HG02610 (cell line): ENCODE results near the gene NR3C1.
A peak's percentile ranks its signal among the peaks of the same experiment; 100 is the strongest.

ENCODE experiments used
- ATAC-seq: cut with Tn5 transposase; IDR thresholded peaks from one replicate; pipeline ENCODE4 v1.9.1; 2021; ENCODE audit warnings: mild to moderate bottlenecking, moderate library complexity; ENCODE audit not compliant: unreplicated experiment

NR3C1 gene

DNA sequence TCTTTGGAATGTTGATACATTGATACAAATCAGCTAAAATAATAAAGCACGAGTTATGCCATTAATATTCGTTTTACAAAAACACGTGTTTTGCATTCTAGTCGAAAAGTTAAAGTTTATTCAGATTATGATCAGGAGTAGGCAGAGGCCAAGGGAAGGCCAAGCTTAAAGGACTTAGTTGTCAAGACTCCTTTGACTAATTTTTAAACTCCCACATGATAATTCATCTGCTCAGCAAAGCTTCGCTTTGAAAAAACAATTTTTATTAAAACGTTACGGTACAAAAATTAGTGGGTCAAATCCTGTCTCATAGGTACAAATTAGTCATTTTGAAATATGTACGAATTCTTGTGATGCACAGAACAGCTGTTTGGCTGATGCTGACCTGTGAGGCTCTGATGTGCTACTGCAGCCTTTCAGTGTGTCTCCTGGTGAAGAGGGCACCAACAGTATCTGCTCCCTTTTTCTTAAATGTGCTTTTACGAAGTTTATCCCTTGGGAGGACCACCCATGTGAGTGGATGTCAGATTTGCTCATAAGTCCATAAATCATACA is 23.0 kb upstream of the NR3C1 start:
- peak; percentile 84 for ATAC-seq

DNA sequence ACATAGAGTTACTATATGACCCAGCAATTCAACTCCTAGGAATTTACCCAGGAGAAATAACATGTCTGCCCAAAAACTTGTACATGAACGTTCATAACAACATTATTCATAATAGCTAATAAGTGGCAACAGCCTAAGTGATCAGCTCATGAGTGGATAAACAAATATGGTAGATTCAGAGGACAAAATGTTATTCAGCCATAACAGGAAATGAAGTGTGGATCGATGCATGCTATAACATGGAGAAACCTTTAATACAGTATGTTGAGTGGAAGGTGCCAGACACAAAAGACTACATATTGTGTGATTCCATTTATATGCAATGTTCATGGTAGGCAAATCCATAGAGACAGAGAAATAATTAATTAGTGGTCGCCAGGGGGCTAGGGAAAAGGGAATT is 22.3 kb upstream of the NR3C1 start:
- ATAC-seq, result no peak

- ATAC-seq, result peak; percentile 87
Measured at GRCh38 chr5:143418140-143418866, 14.8 kb upstream of the NR3C1 start.

- ATAC-seq, result no peak
Measured at GRCh38 chr5:143417503-143418139, 14.1 kb upstream of the NR3C1 start.

DNA sequence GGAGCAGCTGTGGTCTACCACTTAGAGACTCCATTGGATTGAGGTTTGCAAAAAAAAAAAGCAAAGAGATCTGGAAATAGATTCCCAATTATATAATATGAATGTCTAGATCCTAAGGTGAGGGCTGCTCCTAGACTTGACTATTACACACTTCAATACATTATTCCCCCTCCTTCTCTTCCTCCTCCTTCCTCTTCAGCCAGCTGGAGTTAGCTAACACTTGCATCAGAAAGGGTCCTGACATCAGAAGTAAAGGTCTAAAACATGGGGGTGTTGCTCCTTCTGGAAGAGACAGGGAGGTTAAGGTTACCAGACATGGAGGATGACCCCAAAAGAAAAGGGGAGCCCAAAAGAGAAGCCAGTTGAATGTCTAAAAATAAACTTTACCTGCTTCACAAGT is 12.9 kb upstream of the NR3C1 start:
- ATAC-seq, result no peak

DNA sequence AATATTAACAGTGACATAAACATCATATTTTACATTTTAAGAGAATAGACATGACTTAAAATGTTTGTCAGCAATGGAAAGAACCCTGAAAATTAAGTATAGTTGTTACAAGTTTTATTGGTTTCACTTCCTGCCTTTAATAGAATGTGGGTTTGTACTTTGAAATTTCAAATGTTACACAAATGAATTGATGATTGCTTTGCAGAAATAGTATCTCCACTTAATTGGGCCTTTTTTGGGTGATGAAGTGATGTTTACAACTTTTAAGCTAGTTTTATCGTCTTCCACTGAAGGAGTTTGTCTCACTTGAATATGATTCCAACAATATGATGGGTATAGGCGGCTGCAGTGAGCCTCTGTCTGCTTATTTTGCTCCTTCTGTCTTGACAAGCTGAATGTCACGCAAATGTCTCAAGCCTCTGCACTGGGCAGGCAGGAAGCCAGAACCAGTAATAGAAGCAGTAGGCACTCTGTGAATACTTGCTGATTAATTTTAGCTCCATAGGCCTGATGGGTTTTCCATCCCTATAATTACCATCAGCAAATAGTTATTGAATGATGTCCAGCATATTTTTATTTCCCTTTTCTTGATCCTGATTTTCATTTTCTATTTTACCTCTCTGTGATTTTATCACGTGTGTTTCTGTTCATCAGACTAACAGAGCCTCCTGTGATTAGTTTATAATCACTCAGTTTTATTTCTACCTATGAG is 10.6 kb upstream of the NR3C1 start:
- ATAC-seq, result peak; percentile 54

GRCh38 chr5:143412661-143413342 is 9.3 kb upstream of the NR3C1 start:
- no peak for ATAC-seq

GRCh38 chr5:143409926-143410325 is 6.4 kb upstream of the NR3C1 start:
- no peak for ATAC-seq

- ATAC-seq, result no peak
Measured at GRCh38 chr5:143406408-143406807, 2.9 kb upstream of the NR3C1 start.

- ATAC-seq, result no peak
Measured at GRCh38 chr5:143405849-143406098, 2.3 kb upstream of the NR3C1 start.

- peak; percentile 31 for ATAC-seq
Measured at GRCh38 chr5:143405063-143405848, 1.8 kb upstream of the NR3C1 start.

DNA sequence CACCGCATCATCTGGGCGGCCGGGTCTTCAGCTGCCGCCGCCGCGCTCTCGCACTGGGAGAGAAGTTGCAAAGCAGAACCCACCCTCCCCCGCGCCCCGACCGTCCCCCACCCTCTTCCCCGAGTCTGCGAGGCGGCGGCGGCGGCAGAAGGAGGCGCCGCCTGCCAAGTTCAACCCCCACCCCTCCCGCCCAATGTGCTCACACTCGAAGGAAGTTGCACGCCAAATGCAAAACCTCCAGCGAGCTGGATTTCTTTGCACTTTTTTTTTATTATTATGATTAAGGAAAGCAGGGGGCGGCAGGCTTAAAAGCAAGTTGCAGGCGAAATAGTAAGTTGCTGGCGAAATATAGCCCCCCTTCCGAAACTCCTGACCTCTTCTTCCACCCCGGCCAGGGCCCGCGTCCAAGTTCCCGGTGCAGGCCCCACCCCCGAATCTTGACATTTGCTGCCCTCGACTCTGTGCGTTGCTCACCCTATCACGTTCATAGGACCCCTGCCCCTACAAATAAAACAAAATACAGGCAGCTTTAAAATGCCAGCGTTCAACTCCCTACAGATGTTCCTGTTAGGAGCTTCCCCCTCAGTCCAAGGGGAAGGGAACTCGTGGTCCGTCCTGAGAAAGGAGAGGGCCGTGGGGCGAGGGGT is 1.1 kb upstream of the NR3C1 start:
- ATAC-seq, result peak; percentile 17

DNA sequence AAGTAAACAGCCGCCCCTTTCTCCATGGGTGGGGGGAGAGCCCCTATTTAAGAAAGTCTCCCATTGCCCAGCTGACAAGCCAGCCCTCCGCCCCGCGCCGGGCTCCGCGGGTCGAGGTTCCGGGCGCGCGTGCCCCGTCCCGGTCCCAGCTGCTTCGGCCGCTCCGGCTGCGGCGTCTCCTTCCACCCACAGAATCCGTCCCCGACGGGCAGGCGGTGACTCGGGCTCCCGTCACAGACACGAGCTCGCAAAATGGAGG is 223 bp downstream of the NR3C1 start:
- peak; percentile 6 for ATAC-seq

- ATAC-seq, result no peak
Measured at GRCh38 chr5:143402553-143403333, 743 bp downstream of the NR3C1 start.

DNA sequence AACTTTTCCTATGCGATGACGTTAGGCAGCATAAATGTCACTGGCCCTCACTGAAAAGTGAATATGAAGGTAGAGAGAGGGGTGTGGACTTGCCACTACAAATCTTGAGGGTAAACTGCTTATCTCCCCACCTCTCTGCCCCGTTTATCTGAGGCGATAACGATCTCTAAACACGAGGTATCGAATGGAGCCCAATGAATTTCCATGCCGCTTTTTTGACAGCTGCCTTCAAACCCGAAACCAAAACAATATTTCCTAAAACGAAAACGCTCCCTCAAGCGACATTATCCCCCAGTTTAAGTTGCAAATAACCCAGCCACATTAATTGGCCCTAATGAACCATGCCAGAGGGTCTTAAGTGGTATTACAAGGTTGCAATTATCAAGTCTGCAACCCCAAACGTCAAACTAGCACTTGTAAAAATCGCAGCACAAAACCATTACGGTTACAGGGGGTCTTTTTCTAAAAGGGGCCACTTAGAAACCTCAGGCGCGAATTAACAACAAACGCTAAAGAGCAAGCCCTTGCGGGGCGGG is 1.4 kb downstream of the NR3C1 start:
- ATAC-seq, result no peak

- no peak for ATAC-seq
Measured at GRCh38 chr5:143401227-143402016, 2.1 kb downstream of the NR3C1 start.

- no peak for ATAC-seq
Measured at GRCh38 chr5:143400541-143401226, 2.8 kb downstream of the NR3C1 start.
